Uterus (tissue), 2 donors: ENCODE results near the gene OR51B4.

Experiments
- POLR2A ChIP-seq, 2 donors: fragments of 450-650 bp; IDR thresholded peaks; one replicate each; pipeline ENCODE4 v1.6.1; 2016; ENCODE audit warnings: antibody characterized with exemption in 2 of 2, mild to moderate bottlenecking in 1 of 2, moderate library complexity in 1 of 2
- TF ChIP-seq, protein P1 (sequence below), 4 experiments: fragments of 200-600 bp in 2 of 4; fragments of 450-650 bp in 2 of 4; sonication (generic) in 2 of 4; IDR thresholded peaks; one replicate each; pipeline ENCODE4 v1.5.1; 2016 to 2019; ENCODE audit warnings: antibody characterized with exemption in 4 of 4, mild to moderate bottlenecking in 2 of 4, moderate library complexity in 1 of 4

DNA sequence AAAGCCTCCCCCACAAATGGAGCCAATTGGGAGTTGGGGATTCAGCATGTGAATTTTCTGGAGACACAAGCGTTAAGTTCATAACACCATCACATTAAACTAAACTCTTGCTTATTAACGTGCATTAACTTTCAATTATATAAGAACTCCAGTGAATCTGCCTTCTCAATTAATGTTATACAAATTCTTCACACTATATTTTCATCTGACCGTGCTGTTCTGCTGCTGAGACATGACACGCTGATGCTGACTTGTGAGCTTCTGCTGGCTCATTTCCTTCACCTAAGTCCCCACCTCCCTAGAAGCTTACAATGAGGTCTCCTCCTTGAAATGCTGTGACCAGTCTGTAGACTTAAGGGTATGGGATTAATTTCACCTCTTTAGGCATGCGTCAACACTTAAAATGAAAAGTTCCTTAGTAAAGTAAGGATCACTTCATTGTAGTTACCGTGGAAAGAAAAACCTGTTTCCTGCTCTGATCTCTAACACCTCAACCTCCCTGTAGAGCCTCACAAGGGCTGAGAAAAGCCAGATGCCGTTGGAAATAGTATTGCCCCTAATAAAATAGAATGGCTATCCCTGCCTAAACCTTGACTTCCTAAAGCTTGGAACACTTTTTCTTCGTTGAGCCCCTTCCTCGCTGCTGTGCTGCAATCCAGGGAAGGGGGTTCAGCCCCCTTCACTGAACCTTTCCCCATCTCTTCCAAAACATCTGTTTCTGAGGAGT lies 49.4 kb downstream of the OR51B4 start:
- TF ChIP-seq, protein P1, sequence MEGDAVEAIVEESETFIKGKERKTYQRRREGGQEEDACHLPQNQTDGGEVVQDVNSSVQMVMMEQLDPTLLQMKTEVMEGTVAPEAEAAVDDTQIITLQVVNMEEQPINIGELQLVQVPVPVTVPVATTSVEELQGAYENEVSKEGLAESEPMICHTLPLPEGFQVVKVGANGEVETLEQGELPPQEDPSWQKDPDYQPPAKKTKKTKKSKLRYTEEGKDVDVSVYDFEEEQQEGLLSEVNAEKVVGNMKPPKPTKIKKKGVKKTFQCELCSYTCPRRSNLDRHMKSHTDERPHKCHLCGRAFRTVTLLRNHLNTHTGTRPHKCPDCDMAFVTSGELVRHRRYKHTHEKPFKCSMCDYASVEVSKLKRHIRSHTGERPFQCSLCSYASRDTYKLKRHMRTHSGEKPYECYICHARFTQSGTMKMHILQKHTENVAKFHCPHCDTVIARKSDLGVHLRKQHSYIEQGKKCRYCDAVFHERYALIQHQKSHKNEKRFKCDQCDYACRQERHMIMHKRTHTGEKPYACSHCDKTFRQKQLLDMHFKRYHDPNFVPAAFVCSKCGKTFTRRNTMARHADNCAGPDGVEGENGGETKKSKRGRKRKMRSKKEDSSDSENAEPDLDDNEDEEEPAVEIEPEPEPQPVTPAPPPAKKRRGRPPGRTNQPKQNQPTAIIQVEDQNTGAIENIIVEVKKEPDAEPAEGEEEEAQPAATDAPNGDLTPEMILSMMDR (IDR thresholded peaks at IDR 0.05): no peak
- no peak for TF ChIP-seq POLR2A (IDR thresholded peaks at IDR 0.05)
